Neuronal stem cell (in vitro differentiated cells): ENCODE measurements around the gene REEP3.
"Not testable (repeated sequence)": the region's sequence is repeated elsewhere in the genome, so short reads cannot be mapped to it uniquely, and the experiment has no call there.

ENCODE experiments used
- DNase-seq: peaks from one replicate; pipeline ENCODE4 v3.0.0-alpha.2; 2013; ENCODE audit warnings: low spot score
- H2AFZ ChIP-seq: one replicate; pipeline ENCODE4 v1.6.1; 2013; ENCODE audit warnings: mild to moderate bottlenecking, low read length, inconsistent platforms
- H2AK5ac ChIP-seq: 2 replicates; pipeline ENCODE4 v1.6.1; 2013; ENCODE audit warnings: low read depth, mild to moderate bottlenecking, inconsistent platforms, low read length, moderate library complexity, mixed read lengths
- H2BK120ac ChIP-seq: 2 replicates; pipeline ENCODE4 v1.6.1; 2013; ENCODE audit warnings: low read depth, mild to moderate bottlenecking, inconsistent platforms, low read length, moderate library complexity, mixed read lengths
- H2BK12ac ChIP-seq: one replicate; pipeline ENCODE4 v1.6.1; 2013; ENCODE audit warnings: low read length, inconsistent platforms
- H2BK15ac ChIP-seq: 2 replicates; pipeline ENCODE4 v1.6.1; 2013; ENCODE audit warnings: mild to moderate bottlenecking, low read length, inconsistent platforms, mixed read lengths
- H2BK5ac ChIP-seq: one replicate; pipeline ENCODE4 v1.6.1; 2013; ENCODE audit warnings: inconsistent platforms, mild to moderate bottlenecking, low read length, moderate library complexity
- H3K14ac ChIP-seq: one replicate; pipeline ENCODE4 v1.6.1; 2013; ENCODE audit warnings: low read length, inconsistent platforms
- H3K18ac ChIP-seq: 2 replicates; pipeline ENCODE4 v1.6.1; 2013; ENCODE audit warnings: low read length, inconsistent platforms
- H3K23ac ChIP-seq: 2 replicates; pipeline ENCODE4 v1.6.1; 2013; ENCODE audit warnings: low read depth, mild to moderate bottlenecking, mixed read lengths, low read length, inconsistent platforms; ENCODE audit not compliant: poor library complexity
- H3K27ac ChIP-seq: replicated peaks from 3 replicates; pipeline ENCODE4 v1.5.1; 2013; ENCODE audit warnings: low read length, inconsistent platforms
- H3K27me3 ChIP-seq, 3 experiments: 2 replicates each; pipeline ENCODE4 v1.6.1; 2013; ENCODE audit warnings: low read length in 3 of 3, mild to moderate bottlenecking in 2 of 3, inconsistent platforms in 1 of 3, low read depth in 1 of 3, mixed read lengths in 1 of 3, moderate library complexity in 1 of 3; ENCODE audit not compliant: control insufficient read depth in 3 of 3, insufficient read depth in 3 of 3
- H3K36me3 ChIP-seq, 2 donors: replicated peaks in 1 of 2; 2 replicates each; pipeline ENCODE4 v1.6.1; 2013; ENCODE audit warnings: low read length in 2 of 2; ENCODE audit not compliant: control insufficient read depth in 2 of 2, insufficient read depth in 2 of 2
- H3K4ac ChIP-seq: 2 replicates; pipeline ENCODE4 v1.6.1; 2013; ENCODE audit warnings: inconsistent platforms, mild to moderate bottlenecking, low read length, moderate library complexity
- H3K4me1 ChIP-seq, 2 donors: 1 replicate in 1 of 2; 2 replicates in 1 of 2; pipeline ENCODE4 v1.6.1; 2013; ENCODE audit warnings: low read length in 2 of 2, low read depth in 1 of 2; ENCODE audit not compliant: control insufficient read depth in 2 of 2, insufficient read depth in 1 of 2
- H3K4me2 ChIP-seq: one replicate; pipeline ENCODE4 v1.6.1; 2013; ENCODE audit warnings: mild to moderate bottlenecking, low read length, inconsistent platforms; ENCODE audit not compliant: insufficient read depth, poor library complexity, severe bottlenecking
- H3K4me3 ChIP-seq, 2 donors: 2 replicates each; pipeline ENCODE4 v1.5.1; 2013; ENCODE audit warnings: low read length in 2 of 2, mild to moderate bottlenecking in 2 of 2, inconsistent platforms in 1 of 2, moderate library complexity in 1 of 2
- H3K79me1 ChIP-seq: one replicate; pipeline ENCODE4 v1.6.1; 2013; ENCODE audit warnings: low read depth, mild to moderate bottlenecking, inconsistent platforms, low read length, moderate library complexity
- H3K9ac ChIP-seq: one replicate; pipeline ENCODE4 v1.6.1; 2013; ENCODE audit warnings: mild to moderate bottlenecking, low read depth, low read length, inconsistent platforms; ENCODE audit not compliant: poor library complexity
- H3K9me3 ChIP-seq, 2 donors: replicated peaks in 1 of 2; 2 replicates each; pipeline versions ENCODE3 to v1.6.1; 2013; ENCODE audit warnings: low read length in 2 of 2, mild to moderate bottlenecking in 2 of 2, inconsistent platforms in 1 of 2, low read depth in 1 of 2, mixed read lengths in 1 of 2, moderate library complexity in 1 of 2; ENCODE audit not compliant: control insufficient read depth in 2 of 2, insufficient read depth in 1 of 2
- H4K8ac ChIP-seq: one replicate; pipeline ENCODE4 v1.6.1; 2013; ENCODE audit warnings: low read depth, mild to moderate bottlenecking, inconsistent platforms, low read length, moderate library complexity
- H4K91ac ChIP-seq: one replicate; pipeline ENCODE4 v1.6.1; 2013; ENCODE audit warnings: low read length, low read depth, mild to moderate bottlenecking, inconsistent platforms; ENCODE audit not compliant: poor library complexity
- whole genome bisulfite sequencing, 2 donors: extraction: QIAGEN DNeasy Blood & Tissue Kit; methylation state at CpG; one replicate each; pipeline ENCODE4 v1.1.7; 2013; ENCODE audit warnings: missing lambda C conversion rate in 2 of 2, mixed read lengths in 1 of 2; ENCODE audit not compliant: insufficient read length in 2 of 2, insufficient replicate concordance in 1 of 2; ENCODE audit errors: extremely low coverage in 2 of 2; 5-methylcytosine and 5-hydroxymethylcytosine counted together

Gene REEP3

DNA sequence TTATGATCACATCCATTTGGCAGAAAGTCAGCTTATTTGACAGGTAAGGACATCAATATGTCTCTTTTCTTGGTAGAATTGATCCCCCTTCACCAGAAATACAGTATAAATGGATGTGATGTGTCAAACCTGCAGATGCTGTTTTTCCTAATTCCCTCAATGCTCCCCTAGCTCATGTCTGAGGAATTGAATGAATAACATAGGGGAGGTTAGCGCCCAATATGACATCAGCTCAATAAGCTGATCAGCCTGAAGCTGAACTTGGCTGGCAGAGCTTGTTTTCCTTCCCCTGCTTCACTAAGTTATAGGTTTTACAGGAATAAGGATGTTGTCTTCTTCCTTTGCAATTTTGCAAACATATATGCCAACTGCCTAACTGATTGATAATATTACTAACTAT, 132.5 kb downstream of the REEP3 start:
- H2BK5ac ChIP-seq, result no peak overlapping the region
- H3K4me2 ChIP-seq, result no peak overlapping the region
- no peaks in the 10 kb centered on the region for H3K4me1 ChIP-seq
- no peak overlapping the region for H3K18ac ChIP-seq
- H4K8ac ChIP-seq, result no peak overlapping the region
- DNase-seq, result no peak
- no peak overlapping the region for H3K4me3 ChIP-seq
- no peak overlapping the region for H3K4ac ChIP-seq
- H3K23ac ChIP-seq, result no peak overlapping the region
- no peaks in the 10 kb centered on the region for H3K9me3 ChIP-seq
- H3K14ac ChIP-seq, result no peak overlapping the region
- no peak overlapping the region for H2BK12ac ChIP-seq
- no peak overlapping the region for H2AFZ ChIP-seq
- no peaks in the 10 kb centered on the region for H3K27me3 ChIP-seq
- H2BK120ac ChIP-seq, result no peak overlapping the region
- no peak overlapping the region for H2AK5ac ChIP-seq
- H3K79me1 ChIP-seq, result no peaks in the 10 kb centered on the region
- H4K91ac ChIP-seq, result no peak overlapping the region
- H3K36me3 ChIP-seq, result no peaks in the 10 kb centered on the region
- H3K27ac ChIP-seq, result no peak overlapping the region
- H2BK15ac ChIP-seq, result no peak overlapping the region
- no peak overlapping the region for H3K9ac ChIP-seq
- no CpG with 5 or more reads among the region's 1 CpG for WGBS, 2 donors

DNA sequence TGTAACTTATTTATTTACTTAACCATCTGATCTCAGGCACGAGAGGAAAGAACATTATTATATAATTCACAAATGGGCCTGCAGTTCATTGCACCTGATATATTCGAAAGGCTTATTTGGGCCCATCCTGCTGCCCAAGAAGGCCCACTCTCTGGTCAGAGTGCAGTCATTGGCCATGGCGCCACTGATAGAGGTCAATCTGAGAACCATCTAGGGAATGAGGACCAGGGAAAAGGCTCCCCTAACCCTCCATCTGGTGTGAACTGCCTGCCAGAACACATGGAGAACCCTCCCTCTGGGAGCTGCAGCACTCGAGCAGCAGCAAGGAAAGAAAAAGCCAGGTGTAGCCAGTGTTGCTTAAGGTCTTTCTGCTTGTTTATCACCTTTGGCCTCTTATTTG, 136.6 kb downstream of the REEP3 start:
- Histone ChIP-seq H3K36me3 (no peaks in the 10 kb centered on the region), H2BK5ac (no peak overlapping the region), H3K23ac (no peak overlapping the region), H3K79me1 (no peaks in the 10 kb centered on the region), H4K91ac (no peak overlapping the region), H3K27ac (no peak overlapping the region), H3K4me2 (no peak overlapping the region), H2BK12ac (no peak overlapping the region), H3K4me1 (no peaks in the 10 kb centered on the region), H2AK5ac (no peak overlapping the region), H2BK120ac (no peak overlapping the region), H2BK15ac (no peak overlapping the region), H3K9me3 (no peaks in the 10 kb centered on the region), H2AFZ (no peak overlapping the region), H3K9ac (no peak overlapping the region), H3K4me3 (no peak overlapping the region), H3K27me3 (no peaks in the 10 kb centered on the region), H3K4ac (no peak overlapping the region), H3K18ac (no peak overlapping the region), H3K14ac (no peak overlapping the region), H4K8ac (no peak overlapping the region)
- no CpG with 5 or more reads among the region's 4 CpGs for WGBS, 2 donors
- no peak for DNase-seq

GRCh38 chr10:63660941-63661340, 139.7 kb downstream of the REEP3 start:
- not testable (repeated sequence) for H3K27ac ChIP-seq, H3K4ac ChIP-seq, H3K79me1 ChIP-seq, DNase-seq, H2BK12ac ChIP-seq, H3K9ac ChIP-seq, H3K18ac ChIP-seq, H2AFZ ChIP-seq, H4K91ac ChIP-seq, H3K9me3 ChIP-seq, H3K4me1 ChIP-seq, H2BK120ac ChIP-seq, H3K4me3 ChIP-seq, H3K14ac ChIP-seq, H3K23ac ChIP-seq, H3K27me3 ChIP-seq, H4K8ac ChIP-seq, H2BK5ac ChIP-seq, H2AK5ac ChIP-seq, H3K36me3 ChIP-seq, H3K4me2 ChIP-seq, H2BK15ac ChIP-seq
- no CpG with 5 or more reads among the region's 8 CpGs for WGBS, 2 donors

DNA sequence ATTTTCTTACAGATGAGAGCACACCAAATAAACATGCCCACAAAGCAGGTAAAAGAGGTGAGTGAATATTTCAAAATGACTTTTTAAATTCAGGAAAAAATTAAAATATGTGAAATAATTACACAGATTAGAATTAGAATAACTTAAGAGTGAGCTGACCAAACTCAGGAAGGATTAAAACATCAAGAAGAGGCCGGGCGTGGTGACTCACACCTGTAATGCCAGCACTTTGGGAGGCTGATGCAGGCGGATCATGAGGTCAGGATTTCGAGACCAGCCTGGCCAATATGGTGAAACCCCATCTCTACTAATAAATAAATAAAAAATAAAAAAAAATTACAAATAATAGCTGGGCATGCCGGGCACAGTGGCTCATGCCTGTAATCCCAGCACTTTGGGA, 140.1 kb downstream of the REEP3 start:
- DNase-seq, result no peak
- Histone ChIP-seq H4K91ac (no peak overlapping the region), H3K4me2 (no peak overlapping the region), H3K4me1 (no peaks in the 10 kb centered on the region), H3K9ac (no peak overlapping the region), H3K27me3 (no peaks in the 10 kb centered on the region), H2AK5ac (no peak overlapping the region), H4K8ac (no peak overlapping the region), H3K18ac (no peak overlapping the region), H2BK15ac (no peak overlapping the region), H3K79me1 (no peaks in the 10 kb centered on the region), H2BK5ac (no peak overlapping the region), H3K14ac (no peak overlapping the region), H3K4me3 (no peak overlapping the region), H3K4ac (no peak overlapping the region), H3K9me3 (no peaks in the 10 kb centered on the region), H3K27ac (no peak overlapping the region), H3K36me3 (no peaks in the 10 kb centered on the region), H2AFZ (no peak overlapping the region), H3K23ac (no peak overlapping the region), H2BK12ac (no peak overlapping the region), H2BK120ac (no peak overlapping the region)
- no CpG with 5 or more reads among the region's 5 CpGs for WGBS, 2 donors
